Measurements from ENCODE around the gene RTN4RL2. TPM values are rescaled to one million over a fixed set of nuclear protein-coding genes. Genes with fewer than 3 reads are reported as not detected.

The RTN4RL2 gene
- total and polyA plus RNA-seq, 9 of the 15 experiments (the other 6 are each of a cell fraction or from before 2014, with no cell fraction given) = 0.06 to 1.9 (median 0.34) TPM; not detected in 4

GRCh38 chr11:57439786-57440185 lies 20.5 kb upstream of the RTN4RL2 start (continued):
- TF ChIP-seq CHD7 (IDR thresholded peaks at IDR 0.05; ENCODE audit: low read depth, low read length) = no peak
- TF ChIP-seq ZNF134 (CRISPR knock-in tag; conservative IDR thresholded peaks at IDR 0.05) = no peak
- no peak for TF ChIP-seq BCL6 (CRISPR knock-in tag; IDR thresholded peaks at IDR 0.05)
- no peak for TF ChIP-seq TCF3 (CRISPR knock-in tag; IDR thresholded peaks at IDR 0.05)
- no peak for TF ChIP-seq ZNF165 (CRISPR knock-in tag; IDR thresholded peaks at IDR 0.05; ENCODE audit: borderline replicate concordance)
- TF ChIP-seq ZNF143 (CRISPR knock-in tag; IDR thresholded peaks at IDR 0.05) = no peak
- no peak for TF ChIP-seq YBX1 (IDR thresholded peaks at IDR 0.05)
- no peak for TF ChIP-seq ARNT (IDR thresholded peaks at IDR 0.05)
- no peak for TF ChIP-seq RUNX1 (IDR thresholded peaks at IDR 0.05; ENCODE audit: low read depth)
- TF ChIP-seq TCFL5 (CRISPR knock-in tag; conservative IDR thresholded peaks at IDR 0.05) = no peak
- TF ChIP-seq THAP12 (CRISPR knock-in tag; IDR thresholded peaks at IDR 0.05) = no peak
